DOHH2 (cell line): ENCODE results near the gene LMO2.

ENCODE experiments used
- CTCF ChIP-seq: fragments of 200-600 bp; sonication (generic); IDR thresholded peaks from one replicate; pipeline ENCODE4 v1.5.1; 2014; ENCODE audit warnings: antibody characterized with exemption, mild to moderate bottlenecking, low read depth, low read length; ENCODE audit not compliant: poor library complexity, severe bottlenecking
- EZH2phosphoT487 ChIP-seq: fragments of 200-600 bp; sonication (generic); IDR thresholded peaks from 2 replicates; pipeline ENCODE4 v1.6.1; 2017; ENCODE audit warnings: borderline replicate concordance, mild to moderate bottlenecking, antibody characterized with exemption, low read length, moderate library complexity, mixed read lengths

DNA sequence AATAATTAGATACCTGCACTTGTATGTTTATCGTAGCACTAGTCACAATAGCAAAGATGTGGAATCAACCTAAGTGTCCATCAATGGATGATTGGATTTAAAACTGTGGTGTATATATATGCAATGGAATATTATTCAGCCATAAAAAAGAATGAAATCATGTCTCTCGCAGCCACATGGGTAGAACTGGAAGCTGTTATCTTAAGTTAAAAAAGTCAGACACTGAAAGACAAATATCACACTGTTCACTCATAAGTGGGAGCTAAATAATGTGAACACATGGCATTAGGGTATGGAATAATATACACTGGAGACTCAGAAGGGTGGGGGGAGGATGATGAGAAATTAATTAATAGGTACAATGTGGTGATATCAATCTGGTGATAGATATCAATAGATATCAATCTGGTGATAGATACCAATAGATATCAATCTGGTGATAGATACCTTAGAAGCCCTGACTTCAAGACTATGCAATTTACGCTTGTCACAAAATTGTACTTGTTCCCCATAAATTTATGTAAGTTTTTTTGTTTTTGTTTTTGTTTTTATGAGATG, 2.0 kb downstream of the LMO2 start:
- TF ChIP-seq CTCF: no peak
- TF ChIP-seq EZH2phosphoT487: no peak
